Measurements from ENCODE around the gene KCP.

Gene KCP

GRCh38 chr7:128903621-128904361 is 6.7 kb downstream of the KCP start:
- H3K4me3 ChIP-seq (ENCODE audit: low read depth, low read length) = no peak overlapping the region
- TF ChIP-seq POLR2A (IDR thresholded peaks at IDR 0.05; ENCODE audit: extremely low read depth, insufficient read length) (no peak), MYC (IDR thresholded peaks at IDR 0.05; ENCODE audit: low read depth, low read length) (no peak), MAX (IDR thresholded peaks at IDR 0.05; ENCODE audit: low read depth, low read length) (no peak)
- TF ChIP-seq, protein P1, sequence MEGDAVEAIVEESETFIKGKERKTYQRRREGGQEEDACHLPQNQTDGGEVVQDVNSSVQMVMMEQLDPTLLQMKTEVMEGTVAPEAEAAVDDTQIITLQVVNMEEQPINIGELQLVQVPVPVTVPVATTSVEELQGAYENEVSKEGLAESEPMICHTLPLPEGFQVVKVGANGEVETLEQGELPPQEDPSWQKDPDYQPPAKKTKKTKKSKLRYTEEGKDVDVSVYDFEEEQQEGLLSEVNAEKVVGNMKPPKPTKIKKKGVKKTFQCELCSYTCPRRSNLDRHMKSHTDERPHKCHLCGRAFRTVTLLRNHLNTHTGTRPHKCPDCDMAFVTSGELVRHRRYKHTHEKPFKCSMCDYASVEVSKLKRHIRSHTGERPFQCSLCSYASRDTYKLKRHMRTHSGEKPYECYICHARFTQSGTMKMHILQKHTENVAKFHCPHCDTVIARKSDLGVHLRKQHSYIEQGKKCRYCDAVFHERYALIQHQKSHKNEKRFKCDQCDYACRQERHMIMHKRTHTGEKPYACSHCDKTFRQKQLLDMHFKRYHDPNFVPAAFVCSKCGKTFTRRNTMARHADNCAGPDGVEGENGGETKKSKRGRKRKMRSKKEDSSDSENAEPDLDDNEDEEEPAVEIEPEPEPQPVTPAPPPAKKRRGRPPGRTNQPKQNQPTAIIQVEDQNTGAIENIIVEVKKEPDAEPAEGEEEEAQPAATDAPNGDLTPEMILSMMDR (IDR thresholded peaks at IDR 0.05; ENCODE audit: low read depth, low read length) = no peak
- no peak for DNase-seq (ENCODE audit: low read depth)

DNA sequence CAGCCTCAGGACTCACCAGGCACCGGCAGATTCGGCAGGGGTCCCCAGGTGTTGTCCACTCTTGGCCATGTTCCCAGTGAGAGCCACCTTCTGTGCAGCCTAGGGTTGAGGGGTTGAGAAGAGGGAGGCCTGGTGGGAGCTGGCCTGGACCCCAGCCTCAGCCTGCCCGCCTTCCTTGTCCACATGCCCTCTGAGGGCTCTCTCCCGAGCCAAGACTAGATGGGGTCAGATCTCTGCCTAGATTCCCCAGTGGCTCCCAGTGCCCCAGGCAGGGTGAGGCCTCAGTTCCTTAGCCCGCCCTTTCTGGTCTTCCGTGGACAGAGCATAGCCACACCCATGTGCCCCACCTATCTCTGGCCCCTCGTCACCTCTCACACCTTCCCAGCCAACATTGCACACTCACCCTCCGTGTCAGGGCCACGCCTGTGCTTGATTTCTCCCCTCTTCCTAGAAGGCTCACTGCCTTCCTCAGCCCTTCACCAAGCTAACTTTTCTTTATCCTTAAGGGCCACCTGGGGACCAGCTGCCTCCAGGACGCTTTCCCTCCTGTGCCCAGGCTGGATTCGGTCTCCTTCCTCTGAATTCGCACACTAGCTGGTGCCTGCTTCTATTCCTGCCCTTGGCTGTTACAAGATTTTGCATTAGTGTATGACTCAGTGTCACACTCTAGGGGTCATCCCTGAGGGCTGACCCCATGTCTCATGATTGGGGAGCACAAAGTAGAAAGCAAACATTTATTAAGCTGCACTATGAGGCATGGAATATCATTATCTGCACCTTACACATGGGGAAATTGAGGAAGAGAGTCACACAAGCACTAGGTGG is 7.5 kb downstream of the KCP start:
- TF ChIP-seq, protein P1 (IDR thresholded peaks at IDR 0.05; ENCODE audit: low read depth, low read length) = no peak
- no peak for TF ChIP-seq MYC (IDR thresholded peaks at IDR 0.05; ENCODE audit: low read depth, low read length)
- TF ChIP-seq POLR2A (IDR thresholded peaks at IDR 0.05; ENCODE audit: extremely low read depth, insufficient read length) = no peak
- no peak for DNase-seq (ENCODE audit: low read depth)
- H3K4me3 ChIP-seq (ENCODE audit: low read depth, low read length) = no peak overlapping the region

DNA sequence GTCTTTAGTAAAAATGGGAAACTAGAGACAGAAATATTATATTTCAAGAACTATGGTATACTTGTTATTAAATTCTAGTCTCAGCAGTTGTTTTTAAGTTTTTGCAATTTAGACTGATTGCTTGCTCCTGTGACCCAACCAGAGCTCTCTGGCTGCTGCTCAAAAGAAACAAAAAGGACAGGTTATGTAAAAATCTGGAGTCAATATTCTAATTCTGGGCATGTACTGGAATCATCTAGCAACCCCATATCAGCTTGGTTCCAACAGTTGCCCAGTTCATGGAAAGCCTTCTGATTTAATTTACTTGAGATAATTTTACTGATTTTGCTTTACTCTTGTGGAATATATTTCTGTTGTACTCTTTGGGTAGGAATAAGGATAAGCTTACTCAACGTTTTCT is 10.3 kb downstream of the KCP start:
- TF ChIP-seq MAX (IDR thresholded peaks at IDR 0.05; ENCODE audit: low read depth, low read length) (no peak), MYC (IDR thresholded peaks at IDR 0.05; ENCODE audit: low read depth, low read length) (no peak), POLR2A (IDR thresholded peaks at IDR 0.05; ENCODE audit: extremely low read depth, insufficient read length) (no peak)
- TF ChIP-seq, protein P1 (IDR thresholded peaks at IDR 0.05; ENCODE audit: low read depth, low read length) = no peak
- no peak overlapping the region for H3K4me3 ChIP-seq (ENCODE audit: low read depth, low read length)
- no peak for DNase-seq (ENCODE audit: low read depth)

GRCh38 chr7:128899392-128899791 is 11.1 kb downstream of the KCP start:
- no peak for DNase-seq (ENCODE audit: low read depth)
- no peak overlapping the region for H3K4me3 ChIP-seq (ENCODE audit: low read depth, low read length)
- TF ChIP-seq MAX (IDR thresholded peaks at IDR 0.05; ENCODE audit: low read depth, low read length) (no peak), MYC (IDR thresholded peaks at IDR 0.05; ENCODE audit: low read depth, low read length) (no peak), POLR2A (IDR thresholded peaks at IDR 0.05; ENCODE audit: extremely low read depth, insufficient read length) (no peak)
- TF ChIP-seq, protein P1 (IDR thresholded peaks at IDR 0.05; ENCODE audit: low read depth, low read length) = no peak

DNA sequence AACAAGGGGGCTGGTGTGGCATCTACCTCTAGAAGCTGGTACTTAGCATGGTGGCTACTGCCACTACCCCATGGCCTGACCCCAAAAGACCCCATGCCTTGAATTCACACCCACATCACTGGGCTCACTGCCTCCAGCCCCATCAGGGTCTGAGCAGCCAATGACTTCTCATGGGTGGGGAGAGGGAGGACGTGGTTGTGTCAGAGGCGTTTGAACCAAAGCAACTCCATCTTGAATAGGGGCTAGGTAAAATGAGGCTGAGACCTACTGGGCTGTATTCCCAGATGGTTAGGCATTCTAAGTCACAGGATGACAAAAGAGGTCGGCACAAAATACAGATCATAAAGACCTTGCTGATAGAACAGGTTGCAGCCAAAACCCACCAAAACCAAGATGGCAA is 15.2 kb downstream of the KCP start:
- TF ChIP-seq MAX (IDR thresholded peaks at IDR 0.05; ENCODE audit: low read depth, low read length) (no peak), POLR2A (IDR thresholded peaks at IDR 0.05; ENCODE audit: extremely low read depth, insufficient read length) (no peak), MYC (IDR thresholded peaks at IDR 0.05; ENCODE audit: low read depth, low read length) (no peak)
- TF ChIP-seq, protein P1 (IDR thresholded peaks at IDR 0.05; ENCODE audit: low read depth, low read length) = no peak
- no peak overlapping the region for H3K4me3 ChIP-seq (ENCODE audit: low read depth, low read length)
- no peak for DNase-seq (ENCODE audit: low read depth)

All from NB4 (cell line).